ENCODE measurements around the gene PMM1.
"Not testable (repeated sequence)": the region's sequence is repeated elsewhere in the genome, so short reads cannot be mapped to it uniquely, and the experiment has no call there.

The PMM1 gene

DNA sequence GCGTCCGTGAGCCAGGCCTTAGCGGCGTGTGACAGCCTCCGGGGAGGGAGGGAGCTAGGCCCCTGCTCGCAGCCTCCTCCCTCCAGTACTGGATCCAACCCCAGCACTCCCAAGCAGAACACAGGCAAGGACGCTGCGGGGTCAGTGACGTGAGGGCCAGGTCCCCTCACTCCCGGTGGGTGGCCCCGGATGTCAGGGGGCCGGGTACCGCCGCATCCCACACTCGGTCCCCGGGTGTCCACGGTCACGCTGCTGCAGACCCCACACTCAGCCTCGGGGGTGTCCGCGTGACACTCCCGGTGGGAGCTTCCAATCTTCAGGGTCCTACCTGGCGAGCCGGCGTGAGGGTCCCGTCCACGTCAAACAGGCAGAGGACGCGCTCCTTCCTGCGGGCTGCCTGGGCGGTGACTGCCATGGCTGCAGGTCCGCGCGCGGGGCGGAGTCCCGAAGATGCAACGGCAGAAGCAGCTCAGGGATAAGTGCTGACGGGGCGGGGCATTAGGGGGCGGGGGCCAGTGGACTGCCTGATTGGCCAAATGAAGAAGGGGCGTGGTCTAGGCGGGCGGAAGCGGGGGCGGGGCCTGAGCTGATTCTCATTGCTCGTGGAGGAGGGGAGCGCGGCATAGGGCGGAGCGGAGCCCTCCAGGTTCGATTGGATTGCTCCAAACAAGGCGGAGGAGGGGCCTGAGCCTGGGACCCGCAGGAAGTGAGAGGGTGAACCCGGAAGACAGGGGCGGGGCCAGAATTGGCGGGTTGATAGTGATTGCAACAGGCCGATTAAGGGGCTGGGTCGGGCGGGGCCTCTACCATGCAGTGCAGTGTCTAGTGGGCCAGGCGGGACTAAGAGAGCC lies at the start of gene PMM1:
Gene PMM1, minus strand, starts transcription at position 450 of the 851 bp plus-strand sequence. Its CDS starts 35 bp downstream, at position 415.
- peak; percentile 100 for DNase-seq

DNA sequence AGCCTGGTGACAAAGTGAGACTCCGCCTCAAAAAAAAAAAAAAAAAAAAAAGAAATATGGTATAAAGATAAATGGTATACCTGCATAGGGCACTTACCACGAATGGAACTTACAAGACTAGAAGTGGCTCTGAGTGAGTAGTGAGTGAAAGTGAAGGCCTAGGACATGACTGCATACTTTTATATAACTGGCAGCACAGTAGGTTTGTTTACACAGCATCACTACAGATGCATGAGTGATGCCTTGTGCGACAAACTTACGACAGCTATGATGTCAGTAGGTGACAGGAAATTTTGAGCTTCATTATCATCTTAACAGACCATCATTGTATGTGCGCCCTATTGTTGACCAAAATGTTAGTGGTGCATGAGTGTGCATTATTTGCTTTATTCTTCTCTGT lies 49.1 kb upstream of the PMM1 start:
- DNase-seq: no peak

DNA sequence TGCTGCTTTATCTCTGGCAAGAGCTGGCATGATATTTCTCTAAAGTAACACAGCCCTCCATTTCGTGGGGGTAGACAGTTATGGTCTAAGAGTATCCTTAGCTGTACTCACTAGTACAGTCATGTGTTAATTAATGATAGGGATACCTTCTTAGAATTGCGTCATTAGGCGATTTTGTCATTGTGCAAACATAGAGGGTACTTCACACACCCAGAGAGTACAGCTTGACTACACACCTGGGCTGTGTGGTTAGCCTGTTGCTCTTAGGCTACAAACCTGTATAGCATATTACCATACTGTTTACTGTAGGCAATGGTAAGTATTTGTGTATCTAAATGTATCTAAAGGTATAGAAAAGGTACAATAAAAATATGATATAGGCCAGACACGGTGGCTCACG lies 48.5 kb upstream of the PMM1 start:
- no peak for DNase-seq

DNA sequence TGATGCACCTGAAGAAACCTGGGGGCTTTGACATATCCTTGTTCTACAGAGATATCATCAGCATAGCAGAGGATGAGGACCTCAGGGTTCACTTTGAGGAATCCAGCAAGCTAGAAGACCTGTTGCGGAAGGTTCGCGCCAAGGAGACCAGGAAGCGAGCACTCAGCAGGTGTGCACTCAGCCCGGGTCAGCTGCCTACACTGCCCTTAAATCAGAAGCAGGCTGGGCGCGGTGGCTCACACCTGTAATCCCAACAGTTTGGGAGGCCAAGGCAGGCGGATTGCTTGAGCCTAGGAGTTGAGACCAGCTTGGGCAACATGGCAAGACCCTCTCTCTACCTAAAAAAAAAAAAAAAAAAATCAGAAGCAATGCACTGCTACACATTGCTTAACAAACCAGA lies 48.0 kb upstream of the PMM1 start:
- not testable (repeated sequence) for DNase-seq

DNA sequence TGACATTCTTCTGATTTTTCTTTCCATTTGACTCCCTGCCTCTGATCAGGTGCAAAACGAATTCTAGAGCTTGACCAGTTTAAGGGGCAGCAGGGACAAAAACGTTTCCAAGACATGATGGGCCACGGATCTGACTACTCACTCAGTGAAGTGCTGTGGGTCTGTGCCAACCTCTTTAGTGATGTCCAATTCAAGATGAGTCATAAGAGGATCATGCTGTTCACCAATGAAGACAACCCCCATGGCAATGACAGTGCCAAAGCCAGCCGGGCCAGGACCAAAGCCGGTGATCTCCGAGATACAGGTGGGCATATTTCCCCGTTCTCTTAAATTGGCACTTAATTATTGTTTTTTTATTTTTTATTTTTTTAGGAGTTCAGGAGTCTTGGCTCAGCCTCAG lies 46.8 kb upstream of the PMM1 start:
- no peak for DNase-seq

DNA sequence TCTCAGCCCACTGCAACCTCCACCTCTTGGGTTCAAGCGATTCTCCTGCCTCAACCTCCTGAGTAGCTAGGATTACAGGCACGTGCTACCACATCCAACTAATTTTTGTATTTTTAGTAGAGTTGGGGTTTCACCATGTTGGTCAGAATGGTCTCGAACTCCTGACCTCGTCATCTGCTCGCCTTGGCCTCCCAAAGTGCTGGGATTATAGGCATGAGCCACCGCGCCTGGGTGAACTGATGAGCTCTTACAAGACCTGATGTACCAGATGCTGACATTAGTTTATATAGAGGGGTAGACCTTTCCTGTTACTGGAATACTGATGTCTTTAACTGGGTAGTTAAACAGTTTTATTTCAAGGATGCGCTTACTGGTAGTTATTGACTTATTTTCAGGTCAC lies 45.0 kb upstream of the PMM1 start:
- not testable (repeated sequence) for DNase-seq

DNA sequence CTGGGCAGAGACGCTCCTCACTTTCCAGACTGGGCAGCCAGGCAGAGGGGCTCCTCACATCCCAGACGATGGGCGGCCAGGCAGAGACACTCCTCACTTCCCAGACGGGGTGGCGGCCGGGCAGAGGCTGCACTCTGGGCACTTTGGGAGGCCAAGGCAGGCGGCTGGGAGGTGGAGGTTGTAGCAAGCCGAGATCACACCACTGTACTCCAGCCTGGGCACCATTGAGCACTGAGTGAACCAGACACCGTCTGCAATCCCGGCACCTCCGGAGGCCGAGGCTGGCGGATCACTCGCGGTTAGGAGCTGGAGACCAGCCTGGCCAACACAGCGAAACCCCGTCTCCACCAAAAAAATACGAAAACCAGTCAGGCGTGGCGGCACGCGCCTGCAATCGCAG lies 42.0 kb upstream of the PMM1 start:
- DNase-seq: not testable (repeated sequence)

DNA sequence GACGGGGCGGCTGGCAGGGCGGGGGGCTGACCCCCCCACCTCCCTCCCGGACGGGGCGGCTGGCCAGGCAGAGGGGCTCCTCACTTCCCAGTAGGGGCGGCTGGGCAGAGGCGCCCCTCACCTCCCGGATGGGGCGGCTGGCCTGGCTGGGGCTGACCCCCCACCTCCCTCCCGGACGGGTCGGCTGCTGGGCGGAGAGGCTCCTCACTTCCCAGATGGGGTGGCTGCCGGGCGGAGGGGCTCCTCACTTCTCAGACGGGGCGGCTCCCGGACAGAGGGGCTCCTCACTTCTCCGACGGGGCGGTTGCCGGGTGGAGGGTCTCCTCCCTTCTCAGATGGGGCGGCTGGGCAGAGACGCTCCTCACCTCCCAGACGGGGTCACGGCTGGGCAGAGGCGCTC lies 41.5 kb upstream of the PMM1 start:
- not testable (repeated sequence) for DNase-seq

DNA sequence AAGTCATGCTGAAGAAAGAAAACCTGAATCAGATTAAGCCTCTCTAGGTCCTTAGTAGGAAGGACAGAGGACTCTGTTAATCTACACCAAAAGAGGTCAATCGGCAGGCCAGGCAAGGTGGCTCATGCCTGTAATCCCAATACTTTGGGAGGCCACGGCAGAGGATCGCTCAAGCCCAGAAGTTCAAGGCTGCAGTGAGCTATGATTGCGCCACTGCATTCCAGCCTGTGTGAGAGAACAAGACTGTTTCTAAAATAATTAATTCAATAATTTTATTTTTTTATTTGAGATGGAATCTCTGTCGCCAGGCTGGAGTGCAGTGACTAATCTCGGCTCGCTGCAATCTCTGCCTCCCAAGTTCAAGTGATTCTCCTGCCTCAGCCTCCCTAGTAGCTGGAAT lies 35.9 kb upstream of the PMM1 start:
- DNase-seq: no peak

DNA sequence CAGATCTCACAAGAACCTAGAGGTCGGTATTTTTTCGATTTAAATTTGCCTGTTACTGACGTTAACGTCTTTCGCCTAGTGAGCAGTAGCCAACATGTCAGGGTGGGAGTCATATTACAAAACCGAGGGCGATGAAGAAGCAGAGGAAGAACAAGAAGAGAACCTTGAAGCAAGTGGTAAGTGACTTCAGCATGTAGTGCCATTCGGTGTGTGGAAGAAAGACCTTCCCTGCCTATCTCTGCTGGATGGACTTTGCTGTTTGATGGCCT lies 32.2 kb upstream of the PMM1 start:
- DNase-seq: no peak

DNA sequence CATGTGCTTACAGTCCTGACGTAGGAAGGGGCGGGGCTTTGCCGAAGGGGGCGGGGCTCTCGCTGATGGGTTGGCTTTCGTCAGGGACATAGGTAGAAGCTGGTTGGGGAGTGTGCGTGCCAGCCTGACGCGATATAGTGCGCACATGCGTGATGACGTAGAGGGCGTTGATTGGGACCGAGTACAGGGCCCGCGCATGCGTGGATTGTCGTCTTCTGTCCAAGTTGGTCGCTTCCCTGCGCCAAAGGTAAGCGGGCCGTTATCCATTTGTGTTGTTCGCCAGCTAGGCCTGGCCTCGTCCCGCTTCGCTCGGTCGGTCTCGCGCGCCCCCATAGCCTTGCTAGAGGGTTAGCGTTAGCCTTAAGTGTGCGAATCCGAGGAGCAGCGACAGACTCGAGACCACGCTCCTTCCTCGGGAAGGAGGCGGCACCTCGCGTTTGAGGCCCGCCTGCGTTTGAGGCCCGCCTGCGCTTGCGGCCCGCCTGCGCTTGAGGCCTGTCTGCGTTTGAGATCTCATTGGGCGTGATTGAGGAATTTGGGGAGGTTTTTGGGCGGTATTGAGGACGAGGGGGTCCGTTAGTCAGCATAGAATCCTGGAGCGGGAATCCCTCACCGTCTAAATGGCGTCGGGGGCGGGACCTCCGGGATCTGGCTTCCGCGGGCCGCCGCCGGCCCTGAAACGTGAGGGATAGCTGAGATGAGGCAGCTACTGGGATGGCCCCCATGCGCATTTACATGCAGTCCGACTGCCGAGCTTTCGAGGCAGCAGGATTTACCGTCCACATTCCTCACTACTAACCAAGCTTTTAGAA lies 31.7 kb upstream of the PMM1 start, which contains the start of gene XRCC6:
Gene XRCC6, plus strand, starts transcription at position 197 of the 812 bp plus-strand sequence. CDS start 710 bp downstream, outside the sequence.
- DNase-seq: peak; percentile 100

DNA sequence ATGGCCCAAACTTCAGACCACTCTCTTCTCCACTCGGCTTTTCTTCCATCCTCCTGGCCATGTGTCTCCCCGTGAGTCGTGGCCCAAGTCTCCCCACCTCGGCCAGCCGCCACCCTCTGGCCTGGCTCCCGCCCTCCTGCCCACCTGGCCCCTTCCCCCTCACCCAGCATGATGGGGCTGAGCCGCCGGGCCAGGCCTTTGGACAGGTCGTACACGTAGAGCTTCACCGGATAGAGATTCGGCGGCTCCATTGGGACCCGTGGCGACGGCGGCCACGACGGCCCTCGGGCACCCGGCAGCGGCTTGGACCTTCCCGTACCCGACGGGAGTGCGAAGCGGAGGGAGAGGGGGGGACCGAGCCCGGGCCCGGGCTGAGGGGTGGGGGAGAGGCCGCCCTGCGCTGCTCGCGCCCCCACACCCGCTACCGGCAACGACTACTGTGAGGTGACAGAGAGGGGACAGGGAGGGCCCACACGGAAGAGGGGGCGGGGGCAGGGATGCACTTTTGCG lies 31.0 kb upstream of the PMM1 start, which contains the start of gene DESI1:
Gene DESI1, minus strand, starts transcription at position 455 of the 510 bp plus-strand sequence. Its CDS starts 204 bp downstream, at position 251.
- DNase-seq: peak; percentile 61

DNA sequence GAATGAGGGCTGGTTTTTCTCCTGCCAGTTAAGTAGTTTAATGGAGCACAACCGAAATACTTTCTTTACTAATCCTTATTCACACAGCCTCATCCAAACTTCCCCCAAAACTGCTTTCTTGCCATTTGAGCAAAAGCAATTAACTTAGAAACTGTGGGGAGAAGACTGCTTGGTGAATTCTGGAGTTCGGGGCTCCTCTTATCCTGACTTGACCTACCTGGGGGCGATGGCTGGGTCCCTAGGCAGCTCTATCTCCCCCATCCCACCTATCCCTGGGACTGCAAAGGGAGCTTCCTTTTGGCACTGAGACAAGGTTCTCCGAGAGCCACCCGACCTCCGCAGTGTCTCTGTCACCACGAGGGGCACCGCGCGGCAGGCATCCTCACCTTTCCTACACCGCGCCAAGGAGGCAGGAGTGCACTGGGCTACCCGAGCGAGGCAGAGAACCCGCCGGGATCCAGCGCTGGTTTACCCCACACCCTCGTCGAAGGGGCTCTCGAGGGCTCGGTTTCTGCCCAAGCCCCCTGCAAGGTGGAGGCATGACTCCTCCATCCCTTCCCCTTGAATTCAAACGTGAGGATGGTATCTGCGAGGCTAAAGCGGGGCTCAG lies 30.4 kb upstream of the PMM1 start:
- DNase-seq: peak; percentile 49

DNA sequence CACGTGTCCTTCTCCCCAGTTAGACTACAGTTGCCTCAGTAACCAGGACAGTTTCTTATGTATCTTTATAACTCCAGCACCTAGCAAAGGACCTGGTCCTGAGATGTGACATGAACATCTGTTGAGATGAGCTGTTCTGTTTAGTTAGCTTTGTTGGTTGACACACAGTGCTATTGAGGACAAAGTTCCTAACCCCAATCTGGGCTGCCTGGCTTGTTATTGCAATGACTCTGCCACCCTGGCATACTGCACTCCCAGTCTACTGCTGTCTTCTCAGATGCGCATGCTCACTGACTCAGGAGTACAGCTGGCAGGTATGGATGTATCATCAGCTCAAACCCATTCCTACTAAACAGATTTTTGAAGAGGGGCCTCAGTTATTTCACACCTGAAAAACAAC lies 23.8 kb upstream of the PMM1 start:
- DNase-seq: no peak

DNA sequence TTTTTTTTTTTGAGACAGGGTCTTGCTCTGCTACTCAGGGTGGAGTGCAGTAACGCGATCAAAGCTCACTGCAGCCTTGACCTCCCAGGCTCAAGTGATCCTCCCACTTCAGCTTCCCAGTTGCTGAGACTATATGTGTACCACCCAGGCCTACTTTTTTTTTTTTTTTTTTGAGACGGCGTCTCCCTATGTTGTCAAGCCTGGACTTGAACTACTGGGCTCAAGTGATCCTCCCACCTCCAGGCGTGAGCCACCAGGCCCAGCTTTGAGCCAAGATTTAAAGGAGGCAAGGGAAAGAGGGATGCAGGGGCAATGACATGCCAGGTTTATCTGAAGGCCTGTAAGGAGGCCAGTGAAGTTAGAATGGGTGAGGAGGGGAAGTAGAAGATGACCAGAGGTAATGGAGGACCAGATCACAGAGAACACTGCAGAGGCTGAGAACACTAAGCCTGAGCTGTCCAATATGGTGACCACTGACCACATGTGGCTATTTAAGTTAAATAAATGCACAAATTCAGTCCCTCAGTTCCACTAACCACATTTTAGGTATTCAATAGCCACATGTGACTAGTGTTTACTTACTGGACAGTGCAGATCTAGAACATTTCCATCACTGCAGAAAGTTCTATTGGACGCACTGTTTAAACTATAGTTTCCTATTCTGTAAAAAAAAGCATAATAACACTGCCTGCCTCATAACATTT lies 23.1 kb upstream of the PMM1 start:
- DNase-seq: no peak

DNA sequence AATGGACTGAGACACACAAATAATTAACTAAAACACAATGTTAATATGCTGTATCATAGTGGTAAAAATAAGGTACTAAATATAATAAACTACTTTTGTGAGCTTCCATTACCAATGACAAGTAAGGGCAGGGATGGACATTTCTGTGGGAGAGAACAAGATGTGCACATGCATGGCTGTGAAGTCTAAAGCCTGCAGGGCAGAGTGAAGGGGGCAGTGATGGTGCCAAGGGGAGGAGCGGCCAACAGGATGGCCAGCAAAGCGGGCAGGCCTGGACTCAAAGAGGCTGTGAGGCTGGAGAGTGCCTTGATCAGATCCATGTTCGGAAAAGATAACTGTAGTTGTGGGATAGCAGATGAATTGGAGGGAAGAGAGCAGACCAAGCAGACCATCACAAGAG lies 18.7 kb upstream of the PMM1 start:
- no peak for DNase-seq

DNA sequence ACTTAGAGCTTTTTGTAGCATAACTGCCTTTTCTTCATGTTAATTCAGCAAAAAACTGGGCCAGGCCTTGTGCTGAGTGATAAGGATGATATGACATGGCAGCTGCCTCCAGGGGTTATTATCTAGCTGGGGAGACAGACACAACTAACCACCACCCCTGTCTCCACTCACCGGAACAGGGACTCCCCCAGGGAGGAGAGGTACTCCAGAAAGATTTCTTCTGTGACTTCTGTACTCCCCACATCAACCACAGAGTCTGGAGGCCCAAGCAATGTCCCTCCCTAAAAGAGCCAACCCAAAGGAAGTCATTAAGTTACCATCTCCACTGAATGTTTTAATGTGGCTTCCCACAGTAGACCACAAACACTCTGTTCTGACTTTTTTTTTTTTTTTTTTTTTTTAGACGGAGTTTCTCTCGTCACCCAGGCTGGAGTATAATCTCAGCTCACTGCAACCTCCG lies 14.3 kb upstream of the PMM1 start:
- no peak for DNase-seq

DNA sequence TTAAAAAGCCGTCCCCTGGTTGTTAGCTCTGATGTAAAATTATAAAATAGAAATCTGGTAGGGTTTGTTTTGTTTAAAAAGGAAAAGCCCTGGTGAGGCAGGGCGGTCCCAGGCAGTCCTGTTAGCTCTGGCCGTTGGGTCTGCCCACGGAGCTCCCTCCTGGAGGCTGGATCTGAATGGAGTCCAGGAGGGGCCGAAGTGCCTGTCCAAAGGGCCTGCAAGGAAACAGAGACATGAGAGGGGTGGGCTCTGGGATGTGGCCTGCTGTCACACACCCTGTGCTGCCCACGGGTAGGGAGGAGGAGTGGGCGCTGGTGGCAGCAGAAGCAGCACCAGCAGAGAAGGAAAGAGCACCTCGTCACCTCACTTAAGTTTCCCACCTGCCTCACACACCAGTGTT lies 11.3 kb upstream of the PMM1 start:
- DNase-seq: no peak

DNA sequence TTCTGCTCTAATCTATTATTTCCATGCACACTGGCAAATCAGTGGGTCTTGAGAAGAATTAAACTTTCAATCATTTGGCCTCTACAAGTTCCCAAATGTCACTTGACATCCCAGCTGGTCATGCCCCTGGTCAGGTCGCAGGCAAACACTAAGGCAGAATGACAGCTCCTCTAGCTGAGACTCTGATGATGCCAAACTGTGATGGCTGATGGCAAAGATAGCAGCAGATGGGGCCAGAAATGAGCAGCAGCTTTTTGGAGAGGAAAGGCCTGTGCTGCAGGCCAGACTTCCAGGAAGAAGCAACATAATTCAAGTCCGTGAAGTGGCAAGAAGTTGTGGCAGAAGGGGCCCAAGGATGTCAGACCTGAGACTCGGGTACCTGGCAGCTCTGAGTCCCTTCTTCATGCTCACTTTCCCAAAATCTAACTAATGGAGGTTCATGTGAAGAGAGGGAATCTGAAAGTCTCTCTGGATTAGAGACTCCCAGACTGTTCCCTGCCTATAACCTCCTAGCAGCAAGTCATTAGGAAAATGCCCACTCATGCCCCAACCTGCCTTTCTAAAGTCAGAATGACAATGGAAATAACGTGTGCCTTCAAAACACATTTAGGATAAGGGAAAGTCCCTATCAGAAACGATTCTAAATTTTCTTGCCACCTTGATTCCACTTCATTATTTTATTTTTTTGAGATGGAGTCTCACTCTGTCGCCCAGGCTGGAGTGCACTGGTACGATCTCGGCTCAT lies 9.4 kb upstream of the PMM1 start:
- DNase-seq: no peak

DNA sequence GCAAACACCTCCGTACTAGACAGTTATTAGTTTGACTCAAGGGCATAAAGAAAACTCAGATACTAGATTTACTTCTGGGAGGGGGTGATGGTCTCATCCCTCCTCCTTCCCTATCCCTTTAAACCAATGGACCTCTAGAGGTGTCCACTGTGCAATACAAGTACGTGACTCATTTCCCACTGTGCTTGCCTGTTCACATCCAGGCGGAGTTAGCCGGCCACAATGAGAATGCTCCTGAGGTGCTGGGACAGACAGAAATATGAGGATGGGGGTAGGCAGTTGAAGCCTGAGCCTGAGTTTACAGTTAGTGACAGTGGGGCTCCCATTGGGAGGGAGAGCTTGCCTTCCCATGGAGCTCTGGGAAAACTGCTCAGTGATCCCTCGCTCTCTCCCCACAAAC lies 8.4 kb upstream of the PMM1 start:
- no peak for DNase-seq

DNA sequence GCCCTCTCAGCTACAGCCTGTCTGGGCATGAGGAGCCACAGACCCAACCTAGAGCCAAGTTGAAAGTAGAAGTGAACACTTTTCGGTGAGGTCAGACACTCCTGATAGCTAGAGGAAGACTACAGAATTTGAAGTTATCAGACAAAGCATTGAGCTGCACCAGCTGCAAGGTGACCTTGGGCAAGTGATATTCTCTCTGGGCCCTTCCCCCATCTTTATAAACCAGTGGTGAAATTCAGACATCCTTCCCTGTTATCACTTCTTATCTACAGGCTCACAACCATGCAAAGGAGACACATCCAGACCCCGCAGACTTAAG lies 8.0 kb upstream of the PMM1 start:
- no peak for DNase-seq

Measured in NCI-H1105 treated with DMSO at 0.1 percent for 48 hours (cell line).